IMR-90 (cell line): ENCODE results near the gene AKT1S1.

ENCODE experiments used
- BHLHE40 ChIP-seq: fragments of 150-350 bp; IDR thresholded peaks from 2 replicates; pipeline ENCODE4 v1.6.1; 2016; ENCODE audit warnings: mild to moderate bottlenecking, low read depth, low read length
- CEBPB ChIP-seq: IDR thresholded peaks from 2 replicates; pipeline ENCODE4 v1.6.1; 2012; ENCODE audit warnings: low read depth, low read length, improper control_type of control experiment
- MAFK ChIP-seq: IDR thresholded peaks from 2 replicates; pipeline ENCODE4 v1.6.1; 2012; ENCODE audit warnings: low read depth, low read length, improper control_type of control experiment
- MXI1 ChIP-seq: IDR thresholded peaks from 2 replicates; pipeline ENCODE4 v1.6.1; 2012; ENCODE audit warnings: low read depth, mild to moderate bottlenecking, low read length, moderate library complexity, borderline replicate concordance
- NFE2L2 ChIP-seq: fragments of 150-350 bp; IDR thresholded peaks from 2 replicates; pipeline ENCODE4 v1.6.1; 2016; ENCODE audit warnings: low read depth, mild to moderate bottlenecking, low read length
- POLR2A ChIP-seq: IDR thresholded peaks from 2 replicates; pipeline ENCODE4 v1.6.1; 2012; ENCODE audit warnings: mild to moderate bottlenecking, low read depth, low read length
- RAD21 ChIP-seq: IDR thresholded peaks from 2 replicates; pipeline ENCODE4 v1.6.1; 2012; ENCODE audit warnings: low read length, improper control_type of control experiment
- RCOR1 ChIP-seq: IDR thresholded peaks from 2 replicates; pipeline ENCODE4 v1.6.1; 2012; ENCODE audit warnings: mild to moderate bottlenecking, low read length, improper control_type of control experiment; ENCODE audit not compliant: insufficient replicate concordance
- RFX5 ChIP-seq: IDR thresholded peaks from 2 replicates; pipeline ENCODE4 v1.8.0; 2012; ENCODE audit warnings: low read depth, mild to moderate bottlenecking, low read length, moderate library complexity
- SMC3 ChIP-seq: fragments of 150-350 bp; IDR thresholded peaks from 2 replicates; pipeline ENCODE4 v1.6.1; 2016; ENCODE audit warnings: low read depth, mild to moderate bottlenecking, antibody characterized with exemption, low read length, moderate library complexity
- TF ChIP-seq, protein P1 (sequence below): conservative IDR thresholded peaks from 2 replicates; pipeline ENCODE4 v1.5.1; 2012; ENCODE audit warnings: mild to moderate bottlenecking, low read depth, low read length, improper control_type of control experiment
- TF ChIP-seq, protein P2 (sequence below): fragments of 150-350 bp; IDR thresholded peaks from 2 replicates; pipeline ENCODE4 v1.6.1; 2017; ENCODE audit warnings: mild to moderate bottlenecking, antibody characterized with exemption, low read length, low read depth
- TF ChIP-seq, protein P3 (sequence below): fragments of 150-350 bp; IDR thresholded peaks from 2 replicates; pipeline ENCODE4 v1.6.1; 2016; ENCODE audit warnings: low read depth, mild to moderate bottlenecking, low read length, moderate library complexity, borderline replicate concordance

DNA sequence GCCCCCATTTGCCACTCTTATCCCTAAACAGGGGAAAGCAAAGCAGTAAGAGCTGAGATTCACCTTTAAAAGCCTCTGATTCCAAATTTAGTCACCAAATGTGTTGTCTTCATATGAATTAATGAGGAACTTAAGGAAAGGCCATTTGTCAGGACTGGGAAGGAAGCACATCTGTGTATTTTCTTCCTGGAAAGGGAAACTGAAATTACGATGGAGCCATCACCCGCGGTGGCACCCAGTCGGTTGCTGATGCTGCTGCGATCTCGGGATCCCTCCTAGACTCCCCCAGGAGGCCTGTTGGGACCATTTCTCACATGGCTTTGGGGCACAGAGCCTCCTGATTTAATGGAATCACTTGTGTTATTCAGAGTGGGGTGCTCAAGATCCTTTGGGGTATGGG lies 27.0 kb upstream of the AKT1S1 start:
- TF ChIP-seq RCOR1 (no peak), RFX5 (no peak), SMC3 (no peak), POLR2A (no peak), RAD21 (no peak), CEBPB (no peak), MAFK (no peak), BHLHE40 (no peak), MXI1 (no peak), NFE2L2 (no peak)
- TF ChIP-seq, protein P1, sequence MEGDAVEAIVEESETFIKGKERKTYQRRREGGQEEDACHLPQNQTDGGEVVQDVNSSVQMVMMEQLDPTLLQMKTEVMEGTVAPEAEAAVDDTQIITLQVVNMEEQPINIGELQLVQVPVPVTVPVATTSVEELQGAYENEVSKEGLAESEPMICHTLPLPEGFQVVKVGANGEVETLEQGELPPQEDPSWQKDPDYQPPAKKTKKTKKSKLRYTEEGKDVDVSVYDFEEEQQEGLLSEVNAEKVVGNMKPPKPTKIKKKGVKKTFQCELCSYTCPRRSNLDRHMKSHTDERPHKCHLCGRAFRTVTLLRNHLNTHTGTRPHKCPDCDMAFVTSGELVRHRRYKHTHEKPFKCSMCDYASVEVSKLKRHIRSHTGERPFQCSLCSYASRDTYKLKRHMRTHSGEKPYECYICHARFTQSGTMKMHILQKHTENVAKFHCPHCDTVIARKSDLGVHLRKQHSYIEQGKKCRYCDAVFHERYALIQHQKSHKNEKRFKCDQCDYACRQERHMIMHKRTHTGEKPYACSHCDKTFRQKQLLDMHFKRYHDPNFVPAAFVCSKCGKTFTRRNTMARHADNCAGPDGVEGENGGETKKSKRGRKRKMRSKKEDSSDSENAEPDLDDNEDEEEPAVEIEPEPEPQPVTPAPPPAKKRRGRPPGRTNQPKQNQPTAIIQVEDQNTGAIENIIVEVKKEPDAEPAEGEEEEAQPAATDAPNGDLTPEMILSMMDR = no peak
- TF ChIP-seq, protein P2, sequence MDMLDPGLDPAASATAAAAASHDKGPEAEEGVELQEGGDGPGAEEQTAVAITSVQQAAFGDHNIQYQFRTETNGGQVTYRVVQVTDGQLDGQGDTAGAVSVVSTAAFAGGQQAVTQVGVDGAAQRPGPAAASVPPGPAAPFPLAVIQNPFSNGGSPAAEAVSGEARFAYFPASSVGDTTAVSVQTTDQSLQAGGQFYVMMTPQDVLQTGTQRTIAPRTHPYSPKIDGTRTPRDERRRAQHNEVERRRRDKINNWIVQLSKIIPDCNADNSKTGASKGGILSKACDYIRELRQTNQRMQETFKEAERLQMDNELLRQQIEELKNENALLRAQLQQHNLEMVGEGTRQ = no peak
- TF ChIP-seq, protein P3, sequence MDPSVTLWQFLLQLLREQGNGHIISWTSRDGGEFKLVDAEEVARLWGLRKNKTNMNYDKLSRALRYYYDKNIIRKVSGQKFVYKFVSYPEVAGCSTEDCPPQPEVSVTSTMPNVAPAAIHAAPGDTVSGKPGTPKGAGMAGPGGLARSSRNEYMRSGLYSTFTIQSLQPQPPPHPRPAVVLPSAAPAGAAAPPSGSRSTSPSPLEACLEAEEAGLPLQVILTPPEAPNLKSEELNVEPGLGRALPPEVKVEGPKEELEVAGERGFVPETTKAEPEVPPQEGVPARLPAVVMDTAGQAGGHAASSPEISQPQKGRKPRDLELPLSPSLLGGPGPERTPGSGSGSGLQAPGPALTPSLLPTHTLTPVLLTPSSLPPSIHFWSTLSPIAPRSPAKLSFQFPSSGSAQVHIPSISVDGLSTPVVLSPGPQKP = no peak
